Activated CD8-positive, alpha-beta memory T cell treated with anti-CD3 and anti-CD28 coated beads, Interleukin-2, amount 50 U/mL, for 48 hours (primary cell): Measurements from ENCODE around the gene FAM8A1.

ENCODE experiments used
- DNase-seq: peaks from one replicate; pipeline ENCODE4 v3.0.0-alpha.2; 2020

FAM8A1 gene

GRCh38 chr6:17602888-17603287, 2.8 kb downstream of the FAM8A1 start:
- DNase-seq, result no peak

DNA sequence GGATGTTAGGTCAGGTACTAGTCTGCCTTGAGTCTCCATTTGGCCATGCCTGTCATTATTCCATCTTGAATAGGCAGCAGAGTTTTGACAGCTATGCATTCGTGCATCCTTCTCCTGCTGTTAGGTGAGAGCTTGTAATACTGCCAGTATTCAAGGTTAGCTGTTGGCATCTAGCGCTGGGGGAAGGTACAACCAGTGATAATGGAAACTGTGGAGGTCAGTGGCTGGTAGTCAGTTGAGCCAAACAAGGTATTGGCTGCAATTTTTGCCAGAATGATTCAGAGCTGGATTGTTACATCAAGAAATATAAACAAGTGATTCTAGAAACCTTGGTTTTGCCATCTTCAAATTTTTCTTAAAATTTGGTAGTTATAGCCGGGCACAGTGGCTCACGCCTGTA, 6.5 kb downstream of the FAM8A1 start:
- no peak for DNase-seq

GRCh38 chr6:17610835-17611234, 10.7 kb downstream of the FAM8A1 start:
- DNase-seq, result no peak

GRCh38 chr6:17612048-17612447, 11.9 kb downstream of the FAM8A1 start:
- DNase-seq, result no peak

GRCh38 chr6:17615794-17616193, 15.7 kb downstream of the FAM8A1 start:
- DNase-seq, result no peak

- DNase-seq, result no peak
Measured at GRCh38 chr6:17621003-17621402, 20.9 kb downstream of the FAM8A1 start.

DNA sequence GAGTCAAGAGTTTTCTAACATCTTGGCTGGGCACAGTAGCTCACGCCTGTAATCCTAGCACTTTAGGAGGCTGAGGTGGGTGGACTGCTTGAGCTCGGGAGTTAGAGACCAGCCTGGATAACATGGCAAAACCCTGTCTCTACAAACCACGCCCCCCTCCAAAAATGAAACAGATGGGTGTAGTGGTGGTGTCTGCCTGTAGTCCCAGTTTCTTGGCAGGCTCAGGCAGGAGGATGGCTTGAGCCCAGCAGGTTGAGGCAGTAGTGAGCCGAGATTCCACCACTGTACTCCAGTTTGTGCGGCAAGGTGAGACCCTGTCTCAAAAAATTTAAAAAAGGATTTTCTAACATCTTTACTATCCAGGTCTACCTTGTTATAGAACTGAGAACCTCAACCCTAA, 22.0 kb downstream of the FAM8A1 start:
- DNase-seq, result no peak

DNA sequence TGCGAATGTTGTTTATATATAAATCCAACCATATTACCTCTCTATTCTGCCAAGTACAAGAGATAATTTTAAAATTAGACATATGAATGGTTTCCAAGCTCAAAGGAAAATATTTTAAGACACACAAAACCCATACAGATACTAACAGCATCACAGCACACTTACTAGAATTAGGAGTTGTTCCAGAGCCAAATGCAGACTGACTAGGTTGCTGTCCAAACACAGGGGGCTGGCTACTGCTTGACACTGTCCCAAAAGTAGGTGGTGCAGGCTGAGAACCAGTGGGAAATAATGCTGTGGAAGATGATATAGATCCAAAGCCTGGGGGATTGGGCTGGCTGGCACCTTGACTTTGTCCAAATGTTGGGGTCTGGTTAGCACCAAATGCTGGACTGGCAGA, 24.3 kb downstream of the FAM8A1 start:
- DNase-seq, result no peak

DNA sequence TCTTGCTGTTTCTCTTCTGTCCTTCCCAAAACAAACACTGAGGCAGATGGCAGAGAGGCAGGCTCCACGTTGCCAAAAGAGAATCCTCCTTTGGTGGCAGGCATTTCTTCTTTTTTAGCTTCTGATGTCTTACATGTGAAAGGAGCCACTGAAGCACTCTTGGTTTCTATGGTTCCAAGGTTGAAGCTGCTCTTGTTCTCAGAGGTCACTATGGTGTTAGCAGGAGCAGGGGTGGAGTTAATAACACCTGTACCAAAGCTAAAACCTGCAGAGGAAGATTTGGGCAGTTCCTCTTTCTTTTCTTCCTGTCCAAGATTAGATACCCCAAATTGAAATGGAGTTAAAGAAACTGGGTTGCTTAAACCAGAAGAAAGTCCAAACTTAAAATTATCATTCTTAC, 28.8 kb downstream of the FAM8A1 start:
- no peak for DNase-seq

DNA sequence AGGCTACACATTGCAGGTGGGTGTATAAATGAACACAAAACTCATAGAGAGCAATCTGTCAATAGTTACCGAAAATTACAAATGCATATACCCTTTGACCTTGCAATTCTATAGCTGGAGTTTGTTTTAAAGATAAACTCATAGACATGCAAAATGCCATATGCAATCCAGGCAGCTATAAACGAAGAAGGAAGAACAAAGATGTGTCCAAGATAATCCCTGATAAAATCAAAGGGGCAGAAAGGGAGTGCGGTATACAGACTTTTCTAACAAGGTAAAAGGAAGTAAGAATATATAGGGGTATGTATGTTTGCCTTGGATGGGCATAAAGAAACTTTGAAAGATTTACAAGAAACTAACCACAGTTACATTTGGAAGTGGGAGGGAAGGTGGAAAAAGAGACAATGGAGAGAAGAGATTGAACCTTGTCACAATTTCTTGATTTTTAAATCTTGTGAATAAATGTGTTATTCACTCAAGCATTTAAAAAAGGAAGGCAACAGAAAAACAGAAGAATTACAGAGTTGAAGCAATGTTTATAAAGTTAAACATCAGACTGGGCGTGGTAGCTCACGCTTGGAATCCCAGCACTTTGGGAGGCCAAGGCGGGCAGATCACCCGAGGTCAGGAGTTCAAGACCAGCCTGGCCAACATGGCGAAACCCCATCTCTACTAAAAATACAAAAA, 29.9 kb downstream of the FAM8A1 start:
- DNase-seq, result no peak

GRCh38 chr6:17630511-17631073, 30.5 kb downstream of the FAM8A1 start:
- no peak for DNase-seq

GRCh38 chr6:17632934-17633333, 32.8 kb downstream of the FAM8A1 start:
- DNase-seq, result no peak

GRCh38 chr6:17633465-17634188, 33.5 kb downstream of the FAM8A1 start:
- DNase-seq, result no peak

GRCh38 chr6:17635568-17635967, 35.5 kb downstream of the FAM8A1 start:
- DNase-seq, result no peak

- DNase-seq, result no peak
Measured at GRCh38 chr6:17638212-17638715, 38.2 kb downstream of the FAM8A1 start.

DNA sequence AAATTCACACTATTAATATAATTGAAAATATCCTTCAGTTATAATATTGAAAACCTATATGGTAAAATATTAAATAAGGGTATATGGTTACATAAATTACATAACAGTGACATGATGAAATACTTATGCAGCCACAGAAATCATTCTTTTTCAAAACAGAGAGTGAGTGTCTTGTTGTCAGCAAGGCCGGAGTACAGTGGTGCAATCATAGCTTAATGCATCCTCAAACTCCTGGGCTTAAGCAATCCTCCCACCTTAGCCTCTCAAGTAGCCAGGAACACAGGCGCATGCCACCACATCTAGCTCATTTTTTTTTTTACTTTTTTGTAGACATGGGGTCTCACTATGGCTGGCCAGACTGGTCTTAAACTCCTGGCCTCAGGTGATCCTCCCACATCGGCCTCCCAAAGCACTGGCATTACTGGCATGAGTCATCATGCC, 40.4 kb downstream of the FAM8A1 start:
- DNase-seq, result no peak

DNA sequence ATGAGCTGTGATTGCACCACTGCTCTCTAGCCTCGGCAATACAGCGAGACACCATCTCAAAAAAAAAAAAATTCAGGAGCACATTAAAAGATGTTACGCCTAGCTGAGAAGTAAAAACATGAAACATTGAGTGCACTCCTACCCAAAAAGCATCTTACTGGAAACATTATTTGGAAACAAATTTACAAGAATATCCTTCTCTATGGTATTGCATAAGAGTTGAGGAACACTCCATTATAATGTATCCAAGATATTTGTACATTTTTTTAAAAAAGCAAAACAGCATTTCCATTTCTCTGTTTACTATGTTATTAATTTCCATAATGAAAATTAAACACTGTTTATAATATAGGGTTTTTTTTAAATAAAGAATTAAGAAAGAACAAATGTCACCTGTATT, 48.6 kb downstream of the FAM8A1 start:
- DNase-seq, result no peak

DNA sequence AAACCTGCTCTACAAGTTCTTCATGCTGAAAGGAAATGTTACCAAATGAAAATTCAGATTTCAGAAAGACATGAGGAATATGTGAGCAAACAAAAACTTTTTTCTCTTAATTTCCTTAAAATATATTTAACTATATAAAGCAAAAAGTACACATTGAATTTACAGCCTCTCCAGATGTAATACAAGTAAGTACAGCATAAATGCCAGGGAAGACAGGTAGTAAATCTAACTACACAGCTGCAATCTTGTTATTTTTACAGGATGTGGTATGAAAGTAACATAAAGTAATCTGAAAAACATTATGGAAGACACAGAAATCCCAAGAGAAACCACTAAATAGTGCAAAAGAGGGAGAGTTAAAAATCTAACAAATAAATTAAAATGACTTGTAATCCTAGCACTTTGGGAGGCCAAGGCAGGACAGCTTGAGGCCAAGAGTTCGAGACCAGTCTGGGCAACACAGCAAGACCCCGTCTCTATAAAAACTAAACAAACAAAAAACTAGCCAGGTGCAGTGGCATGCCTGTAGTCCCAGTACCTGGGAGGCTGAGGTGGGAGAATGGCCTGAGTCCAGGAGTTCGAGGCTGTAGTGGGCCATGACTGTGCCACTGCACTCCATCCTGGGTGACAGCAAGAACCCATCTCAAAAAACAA, 50.7 kb downstream of the FAM8A1 start:
- no peak for DNase-seq

GRCh38 chr6:17653198-17653882, 53.2 kb downstream of the FAM8A1 start:
- DNase-seq, result no peak

DNA sequence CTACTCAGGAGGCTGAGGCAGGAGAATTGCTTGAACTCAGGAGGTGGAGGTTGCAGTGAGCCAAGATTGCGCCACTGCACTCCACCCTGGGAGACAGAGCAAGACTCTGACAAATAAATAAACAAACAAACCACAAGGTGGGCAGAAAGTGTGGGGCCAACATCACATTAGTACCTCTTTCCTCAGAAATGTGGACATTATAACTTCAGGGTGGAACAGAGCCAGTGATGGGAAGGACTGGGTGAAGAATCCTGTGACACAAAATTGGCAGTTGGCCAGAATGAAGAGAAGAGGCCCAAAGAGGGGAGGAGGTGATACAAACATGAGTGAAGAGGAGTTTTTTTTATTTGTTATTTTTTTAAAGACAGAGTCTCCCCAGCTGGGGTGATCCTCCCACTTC, 56.0 kb downstream of the FAM8A1 start:
- DNase-seq, result no peak

DNA sequence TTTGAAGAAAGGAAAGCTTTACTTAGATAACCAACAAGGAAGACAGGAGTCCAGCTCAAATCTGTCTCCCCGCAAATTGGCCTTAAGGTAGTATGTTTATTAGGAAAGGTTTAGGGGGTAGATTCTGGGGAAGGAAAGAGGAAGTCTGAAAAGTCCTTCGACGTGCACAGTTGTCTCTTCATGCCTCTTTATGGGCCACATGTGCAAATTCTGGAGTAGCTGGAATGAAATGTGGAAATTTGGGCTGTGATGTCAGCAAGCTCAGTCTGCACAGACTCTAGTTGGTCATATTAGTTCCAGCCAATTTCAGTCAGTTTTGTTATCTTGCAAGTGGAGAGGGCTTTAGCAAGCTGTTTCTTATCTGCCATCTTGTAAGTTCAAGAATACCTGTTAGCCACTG, 56.5 kb downstream of the FAM8A1 start:
- DNase-seq, result no peak
